CD14-positive monocyte (primary cell): ENCODE results near the gene PPP1R1C. TPM values are rescaled to one million over a fixed set of nuclear protein-coding genes. Genes with fewer than 3 reads are reported as not detected.
A peak's percentile ranks its signal among the peaks of the same experiment; 100 is the strongest.

Source experiments
- DNase-seq, 3 donors: peaks; one replicate each; pipeline ENCODE4 v3.0.0-alpha.2; 2011 to 2022
- H2AFZ ChIP-seq: 2 replicates; pipeline ENCODE4 v1.6.0; 2012; ENCODE audit warnings: mild to moderate bottlenecking, low read depth, low read length, inconsistent platforms; ENCODE audit not compliant: insufficient read depth, poor library complexity, severe bottlenecking
- H3K27ac ChIP-seq, 2 donors: 1 replicate in 1 of 2; 2 replicates in 1 of 2; pipeline ENCODE4 v1.5.1; 2012 to 2013; ENCODE audit warnings: low read length in 2 of 2, control low read depth in 1 of 2, inconsistent platforms in 1 of 2, low read depth in 1 of 2, mild to moderate bottlenecking in 1 of 2
- H3K27me3 ChIP-seq, 2 donors: one replicate each; pipeline versions ENCODE4 v1.6.0 to v1.6.1; 2011 to 2013; ENCODE audit warnings: low read length in 2 of 2; ENCODE audit not compliant: control insufficient read depth in 2 of 2, insufficient read depth in 2 of 2
- H3K36me3 ChIP-seq, 2 donors: replicated peaks in 1 of 2; 1 replicate in 1 of 2; 2 replicates in 1 of 2; pipeline versions ENCODE4 v1.5.1 to v1.6.1; 2012 to 2013; ENCODE audit warnings: low read length in 2 of 2, control low read depth in 1 of 2, inconsistent platforms in 1 of 2, mild to moderate bottlenecking in 1 of 2; ENCODE audit not compliant: insufficient read depth in 2 of 2, control insufficient read depth in 1 of 2
- H3K4me1 ChIP-seq, 2 donors: 1 replicate in 1 of 2; 2 replicates in 1 of 2; pipeline versions ENCODE4 v1.5.1 to v1.6.1; 2012 to 2013; ENCODE audit warnings: low read length in 2 of 2, control low read depth in 1 of 2, inconsistent platforms in 1 of 2, mild to moderate bottlenecking in 1 of 2, moderate library complexity in 1 of 2; ENCODE audit not compliant: insufficient read depth in 2 of 2, control insufficient read depth in 1 of 2
- H3K4me2 ChIP-seq: replicated peaks from 2 replicates; pipeline ENCODE3; 2012; ENCODE audit warnings: low read length, moderate library complexity, mild to moderate bottlenecking; ENCODE audit not compliant: poor library complexity, severe bottlenecking; ENCODE audit errors: extremely low read depth
- H3K4me3 ChIP-seq, 3 experiments: fragments of 200-600 bp in 1 of 3; sonication (generic) in 1 of 3; replicated peaks in 1 of 3; 1 replicate in 2 of 3; 2 replicates in 1 of 3; pipeline ENCODE4 v1.5.1; 2011 to 2013; ENCODE audit warnings: low read length in 3 of 3, mild to moderate bottlenecking in 3 of 3, control low read depth in 2 of 3, low read depth in 2 of 3, inconsistent platforms in 1 of 3, moderate library complexity in 1 of 3
- H3K79me2 ChIP-seq: 2 replicates; pipeline ENCODE4 v1.6.0; 2012; ENCODE audit warnings: mild to moderate bottlenecking, control low read depth, inconsistent platforms, low read length, moderate library complexity; ENCODE audit not compliant: insufficient read depth
- H3K9ac ChIP-seq: 2 replicates; pipeline ENCODE4 v1.6.0; 2017; ENCODE audit warnings: low read length, mild to moderate bottlenecking; ENCODE audit not compliant: insufficient read depth, poor library complexity, severe bottlenecking
- H3K9me3 ChIP-seq, 2 donors: replicated peaks in 1 of 2; 1 replicate in 1 of 2; 2 replicates in 1 of 2; pipeline versions ENCODE4 v1.5.1 to v1.6.1; 2012 to 2013; ENCODE audit warnings: low read length in 2 of 2, control low read depth in 1 of 2; ENCODE audit not compliant: control insufficient read depth in 1 of 2, insufficient read depth in 1 of 2
- H4K20me1 ChIP-seq: 2 replicates; pipeline ENCODE4 v1.6.0; 2012; ENCODE audit warnings: mild to moderate bottlenecking, low read length, control low read depth, moderate library complexity; ENCODE audit not compliant: insufficient read depth
- H3K27ac Mint-ChIP-seq, 7 donors: one replicate each; pipeline ENCODE4 v1.8.0; 2020; ENCODE audit warnings: mild to moderate bottlenecking in 7 of 7, mixed read lengths in 7 of 7, moderate library complexity in 6 of 7, inconsistent platforms in 2 of 7
- H3K27me3 Mint-ChIP-seq, 3 donors: one replicate each; pipeline ENCODE4 v1.8.0; 2021 to 2022; ENCODE audit warnings: low read depth in 3 of 3, mild to moderate bottlenecking in 3 of 3, mixed read lengths in 3 of 3, moderate library complexity in 3 of 3, inconsistent platforms in 1 of 3
- H3K36me3 Mint-ChIP-seq, 2 donors: one replicate each; pipeline ENCODE4 v1.8.0; 2020; ENCODE audit warnings: mixed read lengths in 2 of 2, inconsistent platforms in 1 of 2, mild to moderate bottlenecking in 1 of 2
- H3K4me1 Mint-ChIP-seq: one replicate; pipeline ENCODE4 v1.8.0; 2020; ENCODE audit warnings: mild to moderate bottlenecking, mixed read lengths
- H3K4me3 Mint-ChIP-seq, 2 donors: one replicate each; pipeline ENCODE4 v1.8.0; 2020; ENCODE audit warnings: mild to moderate bottlenecking in 2 of 2, mixed read lengths in 2 of 2, moderate library complexity in 1 of 2
- H3K9me3 Mint-ChIP-seq, 7 donors: one replicate each; pipeline ENCODE4 v1.8.0; 2020 to 2022; ENCODE audit warnings: mixed read lengths in 7 of 7, mild to moderate bottlenecking in 6 of 7, moderate library complexity in 6 of 7, inconsistent platforms in 2 of 7
- CTCF ChIP-seq: fragments of 200-600 bp; IDR thresholded peaks from one replicate; pipeline ENCODE4 v1.8.0; 2022; ENCODE audit warnings: antibody characterized with exemption, mild to moderate bottlenecking
- WGBS: methylation state at CpG from one replicate; pipeline ENCODE4 v1.1.5; 2013; ENCODE audit warnings: missing lambda C conversion rate; ENCODE audit not compliant: insufficient coverage; 5-methylcytosine and 5-hydroxymethylcytosine counted together
- intact Hi-C, 2 donors: fragments of 100-400 bp; cut with micrococcal nuclease; formaldehyde crosslinking; loops; one replicate each; pipeline versions ENCODE4 v1.15.0 to v1.15.1; 2023
- polyA plus RNA-seq, 3 donors: library from polyadenylated mRNA; depleted of rRNA in 1 of 3; unstranded in 2 of 3; stranded (reverse) in 1 of 3; fragments of 300-500 nt in 2 of 3; fragments of >200 nt in 1 of 3; fragmentation: Illumina TruSeq in 2 of 3; gene quantifications; 1 replicate in 2 of 3; 2 replicates in 1 of 3; pipeline ENCODE4 v1.2.3, GENCODE V29; 2012 to 2021

PPP1R1C gene
- polyA plus RNA-seq, 3 donors: not detected

- H3K4me1 ChIP-seq: peaks cover 6 to 7% of the 10 kb centered on the region in 2 donors
- peak overlapping the region; percentile 69 for H3K4me2 ChIP-seq
- DNase-seq: peak; percentile 34 to 71 (median 53)
- WGBS: 2% methylated on average over 6 of the region's 19 CpGs
- peak overlapping the region; percentile 33 for H3K9ac ChIP-seq
- peak overlapping the region in 2 of 7 donors; percentile 68 to 82 for H3K27ac Mint-ChIP-seq
- H3K4me1 Mint-ChIP-seq: peaks cover 11% of the 10 kb centered on the region
- peak overlapping the region; percentile 65 for H2AFZ ChIP-seq
- H4K20me1 ChIP-seq: no peaks in the 10 kb centered on the region
- no peaks in the 10 kb centered on the region for H3K27me3 ChIP-seq
- H3K27ac ChIP-seq: no peak overlapping the region
- H3K36me3 ChIP-seq: no peaks in the 10 kb centered on the region
- TF ChIP-seq CTCF: peak; percentile 72
- no peaks in the 10 kb centered on the region for H3K79me2 ChIP-seq
- peak overlapping the region; percentile 49 to 64 for H3K4me3 Mint-ChIP-seq
- H3K9me3 Mint-ChIP-seq: no peaks in the 10 kb centered on the region
- H3K4me3 ChIP-seq: peak overlapping the region; percentile 18 to 63 (median 37)
- H3K9me3 ChIP-seq: no peaks in the 10 kb centered on the region
- H3K36me3 Mint-ChIP-seq: no peaks in the 10 kb centered on the region
- peaks cover 0 to 2% (median 0%) of the 10 kb centered on the region in 3 donors for H3K27me3 Mint-ChIP-seq
- intact Hi-C loops: loop anchor here in 1 of 2 donors (10.0 kb wide), 1 partner anchor 209 kb away; no protein-coding TSS in a partner anchor
These were observed 31.6 kb upstream of the PPP1R1C start for GRCh38 chr2:181953881-181954537.

GRCh38 chr2:181954538-181954883 is 31.1 kb upstream of the PPP1R1C start:
- Histone ChIP-seq H3K4me3 (peak overlapping the region in 2 of 3 experiments; percentile 37 to 63), H3K36me3 (no peaks in the 10 kb centered on the region), H3K4me2 (peak overlapping the region; percentile 69), H4K20me1 (no peaks in the 10 kb centered on the region), H3K79me2 (no peaks in the 10 kb centered on the region), H3K9me3 (no peaks in the 10 kb centered on the region), H3K9ac (peak overlapping the region; percentile 33), H3K27ac (no peak overlapping the region), H3K4me1 (peaks cover 6 to 7% of the 10 kb centered on the region in 2 donors), H2AFZ (peak overlapping the region; percentile 65), H3K27me3 (no peaks in the 10 kb centered on the region)
- no peak for DNase-seq
- H3K4me1 Mint-ChIP-seq: peaks cover 11% of the 10 kb centered on the region
- peak overlapping the region in 1 of 2 donors; percentile 64 for H3K4me3 Mint-ChIP-seq
- H3K36me3 Mint-ChIP-seq: no peaks in the 10 kb centered on the region
- no peaks in the 10 kb centered on the region for H3K9me3 Mint-ChIP-seq
- peak; percentile 43 for TF ChIP-seq CTCF
- 8% methylated on average over 2 of the region's 4 CpGs for WGBS
- H3K27ac Mint-ChIP-seq: no peak overlapping the region
- intact Hi-C loops: loop anchor here in 1 of 2 donors (10.0 kb wide), 1 partner anchor 210 kb away; no protein-coding TSS in a partner anchor
- H3K27me3 Mint-ChIP-seq: peaks cover 0 to 2% (median 0%) of the 10 kb centered on the region in 3 donors
